OCI-LY1 (cell line): ENCODE data around the gene RABGAP1L.

Experiments
- H2AFZ ChIP-seq: fragments of 200-600 bp; sonication (generic), shearing (Covaris generic); 2 replicates; pipeline ENCODE4 v1.6.0; 2014; ENCODE audit warnings: antibody characterized with exemption, mild to moderate bottlenecking, low read length
- H3F3A ChIP-seq: fragments of 200-600 bp; sonication (generic), shearing (Covaris generic); 2 replicates; pipeline ENCODE4 v1.6.0; 2014; ENCODE audit warnings: mild to moderate bottlenecking, antibody characterized with exemption, low read length, moderate library complexity; ENCODE audit not compliant: insufficient read depth
- H3K27ac ChIP-seq: fragments of 200-600 bp; sonication (generic); 2 replicates; pipeline ENCODE4 v1.5.1; 2014; ENCODE audit warnings: low read length, mixed run types, mild to moderate bottlenecking, low read depth; ENCODE audit not compliant: poor library complexity, severe bottlenecking
- H3K27me3 ChIP-seq: fragments of 200-600 bp; sonication (generic); 2 replicates; pipeline ENCODE4 v1.6.0; 2014; ENCODE audit warnings: antibody characterized with exemption, mild to moderate bottlenecking, low read length, moderate library complexity; ENCODE audit not compliant: insufficient read depth
- H3K36me3 ChIP-seq: fragments of 200-600 bp; sonication (generic); 2 replicates; pipeline ENCODE4 v1.6.1; 2014; ENCODE audit warnings: mild to moderate bottlenecking, antibody characterized with exemption, low read length, moderate library complexity, mixed read lengths; ENCODE audit not compliant: insufficient read depth
- H3K4me1 ChIP-seq: fragments of 200-600 bp; sonication (generic); 2 replicates; pipeline ENCODE4 v1.5.1; 2014; ENCODE audit warnings: mild to moderate bottlenecking, low read length, moderate library complexity; ENCODE audit not compliant: insufficient read depth, severe bottlenecking
- H3K4me2 ChIP-seq: fragments of 200-600 bp; sonication (generic), shearing (Covaris generic); 2 replicates; pipeline ENCODE4 v1.6.1; 2014; ENCODE audit warnings: low read length
- H3K4me3 ChIP-seq: fragments of 200-600 bp; sonication (generic); 2 replicates; pipeline ENCODE4 v1.5.1; 2014; ENCODE audit warnings: low read length, low read depth, mild to moderate bottlenecking, mixed read lengths; ENCODE audit not compliant: poor library complexity, severe bottlenecking
- H3K79me2 ChIP-seq: fragments of 200-600 bp; shearing (Covaris generic); 2 replicates; pipeline ENCODE4 v1.6.1; 2016; ENCODE audit warnings: mixed run types, low read length, mixed read lengths; ENCODE audit not compliant: insufficient read depth
- H3K9ac ChIP-seq: fragments of 200-600 bp; sonication (generic), shearing (Covaris generic); 2 replicates; pipeline ENCODE4 v1.6.1; 2014; ENCODE audit warnings: mild to moderate bottlenecking, low read length, mixed read lengths
- H3K9me2 ChIP-seq: fragments of 200-600 bp; sonication (generic), shearing (Covaris generic); 2 replicates; pipeline ENCODE4 v1.6.1; 2014; ENCODE audit warnings: low read depth, mild to moderate bottlenecking, low read length, mixed read lengths
- H3K9me3 ChIP-seq: fragments of 200-600 bp; shearing (Covaris generic); 2 replicates; pipeline ENCODE4 v1.6.1; 2014; ENCODE audit warnings: low read length, mixed read lengths
- H4K20me1 ChIP-seq: fragments of 200-600 bp; sonication (generic), shearing (Covaris generic); 2 replicates; pipeline ENCODE4 v1.6.0; 2016; ENCODE audit warnings: mild to moderate bottlenecking, low read length; ENCODE audit not compliant: insufficient read depth
- EZH2 ChIP-seq: fragments of 200-600 bp; sonication (generic), shearing (Covaris generic); IDR thresholded peaks from 2 replicates; pipeline ENCODE4 v1.8.0; 2017; ENCODE audit warnings: borderline replicate concordance, mixed run types, mild to moderate bottlenecking, antibody characterized with exemption, low read length, moderate library complexity, mixed read lengths
- TF ChIP-seq, protein P1 (sequence below): fragments of 200-600 bp; sonication (generic), shearing (Covaris generic); IDR thresholded peaks from 2 replicates; pipeline ENCODE4 v1.5.1; 2017; ENCODE audit warnings: mild to moderate bottlenecking, antibody characterized with exemption, low read length, moderate library complexity, mixed read lengths

Gene RABGAP1L

GRCh38 chr1:174217248-174217647, 57.9 kb downstream of the RABGAP1L start:
- Histone ChIP-seq H3K27ac (no peak overlapping the region), H2AFZ (no peak overlapping the region), H3K4me1 (peaks cover 33% of the 10 kb centered on the region), H3K4me3 (no peak overlapping the region), H3F3A (no peaks in the 10 kb centered on the region), H3K4me2 (no peak overlapping the region), H3K27me3 (no peaks in the 10 kb centered on the region), H3K9me2 (no peaks in the 10 kb centered on the region), H3K9me3 (peaks cover 3% of the 10 kb centered on the region), H3K79me2 (peaks cover 5% of the 10 kb centered on the region; the same call in 1 of the 2 replicates), H4K20me1 (no peaks in the 10 kb centered on the region), H3K9ac (no peak overlapping the region), H3K36me3 (peaks cover 15% of the 10 kb centered on the region)
- TF ChIP-seq, protein P1, sequence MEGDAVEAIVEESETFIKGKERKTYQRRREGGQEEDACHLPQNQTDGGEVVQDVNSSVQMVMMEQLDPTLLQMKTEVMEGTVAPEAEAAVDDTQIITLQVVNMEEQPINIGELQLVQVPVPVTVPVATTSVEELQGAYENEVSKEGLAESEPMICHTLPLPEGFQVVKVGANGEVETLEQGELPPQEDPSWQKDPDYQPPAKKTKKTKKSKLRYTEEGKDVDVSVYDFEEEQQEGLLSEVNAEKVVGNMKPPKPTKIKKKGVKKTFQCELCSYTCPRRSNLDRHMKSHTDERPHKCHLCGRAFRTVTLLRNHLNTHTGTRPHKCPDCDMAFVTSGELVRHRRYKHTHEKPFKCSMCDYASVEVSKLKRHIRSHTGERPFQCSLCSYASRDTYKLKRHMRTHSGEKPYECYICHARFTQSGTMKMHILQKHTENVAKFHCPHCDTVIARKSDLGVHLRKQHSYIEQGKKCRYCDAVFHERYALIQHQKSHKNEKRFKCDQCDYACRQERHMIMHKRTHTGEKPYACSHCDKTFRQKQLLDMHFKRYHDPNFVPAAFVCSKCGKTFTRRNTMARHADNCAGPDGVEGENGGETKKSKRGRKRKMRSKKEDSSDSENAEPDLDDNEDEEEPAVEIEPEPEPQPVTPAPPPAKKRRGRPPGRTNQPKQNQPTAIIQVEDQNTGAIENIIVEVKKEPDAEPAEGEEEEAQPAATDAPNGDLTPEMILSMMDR, result no peak

DNA sequence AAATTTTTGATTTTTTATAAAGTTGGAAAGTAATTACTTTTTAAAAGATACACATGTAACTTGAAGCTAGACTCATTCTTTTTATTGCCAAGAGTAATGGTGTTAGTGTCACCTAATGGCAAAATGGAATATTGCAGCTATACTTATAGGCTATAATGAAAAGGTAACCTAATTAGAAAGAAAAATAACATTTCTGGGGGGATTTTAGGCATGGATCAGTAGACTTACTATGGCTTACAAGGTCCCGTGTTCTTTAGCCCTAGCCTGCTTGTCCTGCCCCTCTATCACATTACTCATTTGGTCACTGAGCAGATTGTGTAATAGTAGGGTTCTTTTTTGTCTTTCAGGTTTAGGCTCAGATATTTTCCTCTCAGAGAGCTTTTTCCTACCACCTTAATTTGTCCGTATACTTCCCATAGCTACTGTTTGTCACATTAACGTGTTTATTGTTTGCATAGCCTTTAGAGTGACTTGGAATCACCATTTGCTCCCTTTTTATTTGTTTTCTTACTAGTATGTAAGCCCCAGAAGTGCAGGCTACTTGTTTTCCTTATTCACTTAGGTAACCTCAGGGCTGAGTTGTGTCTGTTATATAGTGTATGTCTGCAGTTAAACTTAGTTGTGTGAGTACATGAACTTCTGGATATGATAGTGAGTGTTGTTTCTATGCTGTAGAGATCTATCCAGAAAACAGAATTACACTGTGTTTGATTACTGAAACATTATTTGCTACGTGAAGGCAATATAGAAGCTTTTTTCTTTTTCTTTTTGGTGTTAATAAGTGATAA, 58.7 kb downstream of the RABGAP1L start:
- peaks cover 33% of the 10 kb centered on the region for H3K4me1 ChIP-seq
- H3K9ac ChIP-seq, result no peak overlapping the region; the same call in 1 of the 2 replicates
- no peaks in the 10 kb centered on the region for H3K9me2 ChIP-seq
- H3K4me3 ChIP-seq, result no peak overlapping the region
- H3F3A ChIP-seq, result no peaks in the 10 kb centered on the region
- H3K27me3 ChIP-seq, result no peaks in the 10 kb centered on the region
- no peak overlapping the region for H2AFZ ChIP-seq
- TF ChIP-seq EZH2, result no peak
- TF ChIP-seq, protein P1, result peak; percentile 92
- peaks cover 7% of the 10 kb centered on the region for H3K9me3 ChIP-seq
- no peaks in the 10 kb centered on the region for H4K20me1 ChIP-seq
- H3K4me2 ChIP-seq, result no peak overlapping the region
- H3K79me2 ChIP-seq, result peaks cover 5% of the 10 kb centered on the region; the same call in 1 of the 2 replicates
- peaks cover 22% of the 10 kb centered on the region for H3K36me3 ChIP-seq
- H3K27ac ChIP-seq, result peak overlapping the region; percentile 47

- peak overlapping the region; percentile 47 for H3K27ac ChIP-seq
- TF ChIP-seq EZH2, result no peak
- TF ChIP-seq, protein P1, result no peak
- H3K4me1 ChIP-seq, result peaks cover 33% of the 10 kb centered on the region
- H3K27me3 ChIP-seq, result no peaks in the 10 kb centered on the region
- H3K9me3 ChIP-seq, result peaks cover 7% of the 10 kb centered on the region
- no peak overlapping the region for H3K4me3 ChIP-seq
- H2AFZ ChIP-seq, result no peak overlapping the region
- no peaks in the 10 kb centered on the region for H4K20me1 ChIP-seq
- H3K36me3 ChIP-seq, result peaks cover 28% of the 10 kb centered on the region
- peaks cover 5% of the 10 kb centered on the region; the same call in 1 of the 2 replicates for H3K79me2 ChIP-seq
- no peaks in the 10 kb centered on the region for H3K9me2 ChIP-seq
- H3F3A ChIP-seq, result no peaks in the 10 kb centered on the region
- H3K9ac ChIP-seq, result no peak overlapping the region
- H3K4me2 ChIP-seq, result peak overlapping the region; percentile 21; the same call in 1 of the 2 replicates
These were observed 59.7 kb downstream of the RABGAP1L start for GRCh38 chr1:174218983-174219382.
